CD4-positive, alpha-beta T cell treated with Interleukin-2 at 100 ng/mL for 4 hours (primary cell): ENCODE results near the gene CD3E.
A peak's percentile ranks its signal among the peaks of the same experiment; 100 is the strongest.

ENCODE experiments used
- DNase-seq: peaks from one replicate; pipeline ENCODE4 v3.0.0-alpha.2; 2020; ENCODE audit warnings: low spot score

Gene CD3E

GRCh38 chr11:118325283-118325682 is 20.8 kb downstream of the CD3E start:
- DNase-seq: no peak

DNA sequence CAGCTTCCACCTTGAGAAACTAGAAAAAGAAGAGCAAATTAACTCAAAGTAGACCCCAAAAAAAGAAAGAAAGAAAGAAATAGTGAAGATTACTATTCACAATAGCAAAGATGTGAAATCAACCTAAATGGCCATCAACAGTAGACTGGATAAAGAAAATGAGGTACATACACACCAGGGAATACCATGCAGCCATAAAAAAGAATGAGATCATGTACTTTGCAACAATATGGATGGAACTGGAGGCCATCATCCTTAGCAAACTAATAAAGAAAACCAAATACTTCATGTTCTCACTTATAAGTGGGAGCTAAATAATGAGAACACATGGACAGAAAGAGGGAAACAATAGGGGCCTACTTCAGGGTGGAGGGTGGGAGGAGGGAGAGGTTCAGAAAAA is 24.2 kb downstream of the CD3E start:
- no peak for DNase-seq

- no peak for DNase-seq
Observed at GRCh38 chr11:118334745-118335144, 30.2 kb downstream of the CD3E start.

DNA sequence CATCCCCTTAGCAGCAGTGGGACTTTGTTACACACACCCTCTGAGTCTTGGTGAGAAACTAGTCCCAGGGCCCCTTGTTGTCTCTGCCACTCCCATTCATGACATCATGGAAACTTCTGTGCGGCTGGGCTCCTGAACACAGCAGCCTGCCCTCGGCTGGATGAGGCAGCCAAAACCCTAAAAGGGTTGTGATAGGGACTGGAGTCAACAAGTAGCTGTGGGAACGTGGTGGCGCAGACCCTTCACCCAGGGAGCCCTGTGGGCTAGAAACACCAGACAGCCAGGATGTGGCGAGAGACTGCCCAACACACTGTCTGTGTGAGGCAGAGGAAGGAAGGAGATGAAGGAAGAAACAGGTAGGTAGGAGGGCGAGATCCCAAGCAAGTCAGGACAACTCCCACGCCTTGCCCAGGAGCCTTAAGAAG is 34.1 kb downstream of the CD3E start:
- peak; percentile 92 for DNase-seq

- no peak for DNase-seq
Observed at GRCh38 chr11:118339281-118339961, 34.9 kb downstream of the CD3E start.

GRCh38 chr11:118340449-118340848 is 35.9 kb downstream of the CD3E start:
- DNase-seq: no peak

- no peak for DNase-seq
Observed at GRCh38 chr11:118341261-118341660, 36.7 kb downstream of the CD3E start.

- no peak for DNase-seq
Observed at GRCh38 chr11:118341815-118342489, 37.4 kb downstream of the CD3E start.

- peak; percentile 82 for DNase-seq
Observed at GRCh38 chr11:118342503-118343161, 38.1 kb downstream of the CD3E start, which contains the start of gene CD3D. CD3D (minus strand) TSS chr11:118342705; CDS start chr11:118342607, 98 bp downstream.

DNA sequence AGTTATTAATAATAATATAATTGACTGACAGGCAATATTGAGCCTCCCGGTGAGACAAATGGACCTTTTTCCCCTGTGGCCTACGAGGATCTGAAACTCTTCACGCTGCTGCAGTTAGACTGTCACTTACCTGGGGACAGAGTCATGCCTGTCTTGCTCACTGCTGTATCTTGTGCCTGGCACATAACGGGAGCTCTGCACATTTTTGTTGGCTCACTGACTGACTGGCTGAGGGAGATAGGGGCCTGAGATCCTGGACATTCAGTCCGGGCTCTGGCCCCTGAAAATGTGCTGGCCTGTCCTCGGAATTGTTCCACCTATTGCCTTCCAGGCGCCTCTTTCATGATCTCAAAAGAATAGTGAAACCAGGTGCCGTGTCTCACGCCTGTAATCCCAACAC is 38.7 kb downstream of the CD3E start:
- no peak for DNase-seq

- DNase-seq: peak; percentile 80
Observed at GRCh38 chr11:118343981-118344515, 39.5 kb downstream of the CD3E start, which contains the start of gene CD3G. CD3G (plus strand) TSS chr11:118344344; CDS start chr11:118344424, 80 bp downstream.

GRCh38 chr11:118349475-118349874 is 44.9 kb downstream of the CD3E start:
- DNase-seq: no peak

- DNase-seq: peak; percentile 74
Observed at GRCh38 chr11:118353084-118353710, 48.7 kb downstream of the CD3E start.

GRCh38 chr11:118358071-118358470 is 53.5 kb downstream of the CD3E start:
- DNase-seq: no peak

DNA sequence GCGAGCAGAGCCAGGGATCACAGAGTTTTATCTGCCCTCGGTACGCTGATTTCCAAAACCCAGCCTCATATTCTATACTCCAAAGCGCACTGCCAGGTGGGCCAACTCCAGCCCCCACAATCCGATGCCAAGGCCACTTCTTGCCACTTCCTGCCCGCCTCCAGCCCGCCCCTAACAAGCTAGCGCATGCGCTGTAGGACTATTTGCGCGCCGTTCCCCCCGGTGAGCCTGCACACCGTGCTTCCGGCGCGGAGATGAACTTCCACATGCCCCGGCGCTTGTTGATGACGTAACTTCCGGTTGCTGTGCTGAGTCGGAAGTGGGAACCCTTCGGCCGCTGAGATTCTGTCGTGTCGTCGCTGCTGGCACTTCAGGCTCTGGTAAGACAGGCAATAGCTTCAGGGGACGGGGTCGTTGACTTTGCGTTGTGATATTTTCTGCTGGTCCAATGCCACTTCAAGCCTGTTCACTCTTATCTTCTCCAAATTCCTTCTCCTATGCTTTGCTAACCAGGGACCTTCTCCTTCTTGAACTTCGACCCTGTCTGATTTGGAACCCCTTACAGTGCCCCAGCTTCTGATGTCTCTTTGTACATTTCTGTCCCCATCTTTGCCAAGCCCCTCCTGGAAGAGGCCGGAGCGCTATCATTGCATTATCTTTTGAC is 54.9 kb downstream of the CD3E start, which contains the start of gene UBE4A:
UBE4A (plus strand) TSS at position 306 of the 664 bp plus-strand sequence. CDS start 5,481 bp downstream, outside the sequence.
- peak; percentile 99 for DNase-seq

DNA sequence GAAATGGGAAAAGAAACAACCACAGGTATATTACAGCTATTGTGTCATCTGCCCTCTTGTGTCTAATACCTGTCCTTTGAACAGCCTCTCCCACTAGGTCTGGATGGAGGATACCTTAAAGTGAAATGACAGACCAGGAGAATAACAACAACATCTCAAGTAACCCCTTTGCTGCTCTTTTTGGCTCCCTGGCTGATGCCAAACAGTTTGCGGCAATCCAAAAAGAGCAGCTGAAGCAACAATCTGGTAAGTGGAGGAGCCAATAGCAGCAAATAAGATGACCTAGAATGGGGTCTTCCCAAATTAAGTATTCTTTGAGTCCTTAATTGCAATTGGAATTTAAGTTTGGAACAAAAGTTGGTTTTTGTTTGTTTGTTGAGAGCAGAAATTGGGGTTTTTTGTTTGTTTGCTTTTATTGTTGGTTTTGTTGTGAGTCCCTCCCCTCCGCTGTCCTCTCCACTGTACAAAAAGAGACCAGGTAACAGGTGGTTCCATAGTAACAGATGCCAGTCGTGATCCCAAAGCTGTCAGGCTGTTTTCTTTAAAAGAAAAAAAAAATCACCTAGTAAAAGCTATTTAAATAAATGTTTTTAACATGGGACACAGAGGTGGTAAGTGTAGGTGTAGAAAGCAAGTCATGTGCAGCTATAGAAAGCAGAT is 60.6 kb downstream of the CD3E start:
- no peak for DNase-seq
